ENCODE results near the gene SLC26A6. TPM values are rescaled to one million over a fixed set of nuclear protein-coding genes. Genes with fewer than 3 reads are reported as not detected.

SLC26A6 gene
- total and polyA plus RNA-seq, 2 donors from 2014 or later: 15.4 to 20.6 TPM

GRCh38 chr3:48664313-48664644, 29.0 kb upstream of the SLC26A6 start:
- peak overlapping the region in 1 of 3 donors; percentile 57 for H3K4me3 ChIP-seq (ENCODE audit: low read length in 3 of 3)
- H3K9ac ChIP-seq (ENCODE audit: low read length in 3 of 3): no peak overlapping the region
- no peaks in the 10 kb centered on the region for H3K9me3 ChIP-seq (ENCODE audit: control insufficient read depth in 2 of 3, insufficient read depth in 1 of 3, low read length in 3 of 3)
- no peak overlapping the region for H3K27ac ChIP-seq (ENCODE audit: low read depth in 2 of 2, low read length in 2 of 2)
- peaks cover 0 to 9% (median 0%) of the 10 kb centered on the region in 3 donors for H3K4me1 ChIP-seq (ENCODE audit: control insufficient read depth in 2 of 3, insufficient read depth in 2 of 3, low read depth in 1 of 3, low read length in 3 of 3)
- intact Hi-C loops (cut with DNase I): no loop called here
- no peaks in the 10 kb centered on the region for H3K36me3 ChIP-seq (ENCODE audit: control insufficient read depth in 2 of 3, insufficient read depth in 3 of 3, low read length in 3 of 3)
- FAIRE-seq: no peak
- no peak for TF ChIP-seq CTCF (IDR thresholded peaks at IDR 0.05; ENCODE audit: borderline replicate concordance, extremely low read depth, insufficient read depth)
- no peak for DNase-seq
- no peaks in the 10 kb centered on the region for H3K27me3 ChIP-seq (ENCODE audit: control insufficient read depth, insufficient read depth, low read length)

GRCh38 chr3:48663489-48664312, 28.4 kb upstream of the SLC26A6 start:
- FAIRE-seq: no peak

GRCh38 chr3:48662753-48663488, 27.7 kb upstream of the SLC26A6 start, which contains the start of gene CELSR3:
TSS of gene CELSR3 (minus strand) at chr3:48662886. CDS start at chr3:48662634, 252 bp downstream.
- H3K4me3 ChIP-seq (ENCODE audit: low read length in 3 of 3): peak within 1 kb of the TSS; percentile 11 to 57 (median 56)
- no peak for FAIRE-seq
- H3K27me3 ChIP-seq (ENCODE audit: control insufficient read depth, insufficient read depth, low read length): no peaks in the 10 kb centered on the region

More at GRCh38 chr3:48663489-48664312, 28.4 kb upstream of the SLC26A6 start:
- TF ChIP-seq CTCF (IDR thresholded peaks at IDR 0.05; ENCODE audit: borderline replicate concordance, extremely low read depth, insufficient read depth): peak; percentile 42
- H3K27ac ChIP-seq (ENCODE audit: low read depth in 2 of 2, low read length in 2 of 2): peak overlapping the region; percentile 55 to 76
- no peaks in the 10 kb centered on the region for H3K36me3 ChIP-seq (ENCODE audit: control insufficient read depth in 2 of 3, insufficient read depth in 3 of 3, low read length in 3 of 3)
- intact Hi-C loops (cut with DNase I): no loop called here
- H3K27me3 ChIP-seq (ENCODE audit: control insufficient read depth, insufficient read depth, low read length): no peaks in the 10 kb centered on the region
- DNase-seq: peak; percentile 98
- peak overlapping the region in 2 of 3 donors; percentile 27 to 80 for H3K9ac ChIP-seq (ENCODE audit: low read length in 3 of 3)
- H3K4me3 ChIP-seq (ENCODE audit: low read length in 3 of 3): peak overlapping the region; percentile 11 to 57 (median 56)
- no peaks in the 10 kb centered on the region for H3K9me3 ChIP-seq (ENCODE audit: control insufficient read depth in 2 of 3, insufficient read depth in 1 of 3, low read length in 3 of 3)
- peaks cover 0 to 9% (median 0%) of the 10 kb centered on the region in 3 donors for H3K4me1 ChIP-seq (ENCODE audit: control insufficient read depth in 2 of 3, insufficient read depth in 2 of 3, low read depth in 1 of 3, low read length in 3 of 3)

More at GRCh38 chr3:48662753-48663488, 27.7 kb upstream of the SLC26A6 start, which contains the start of gene CELSR3:
- Histone ChIP-seq H3K9me3 (ENCODE audit: control insufficient read depth in 2 of 3, insufficient read depth in 1 of 3, low read length in 3 of 3) (no peaks in the 10 kb centered on the region), H3K36me3 (ENCODE audit: control insufficient read depth in 2 of 3, insufficient read depth in 3 of 3, low read length in 3 of 3) (no peaks in the 10 kb centered on the region), H3K9ac (ENCODE audit: low read length in 3 of 3) (peak within 1 kb of the TSS; percentile 27 to 80 (median 45)), H3K4me1 (ENCODE audit: control insufficient read depth in 2 of 3, insufficient read depth in 2 of 3, low read depth in 1 of 3, low read length in 3 of 3) (peaks cover 0 to 9% (median 0%) of the 10 kb centered on the region in 3 donors), H3K27ac (ENCODE audit: low read depth in 2 of 2, low read length in 2 of 2) (peak within 1 kb of the TSS; percentile 55 to 76)
- intact Hi-C loops (cut with DNase I): no loop called here
- no peak for TF ChIP-seq CTCF (IDR thresholded peaks at IDR 0.05; ENCODE audit: borderline replicate concordance, extremely low read depth, insufficient read depth)
- DNase-seq: peak; percentile 86 to 93 (median 89)

Data from kidney (tissue), 14 donors.